ENCODE data around the gene GRB10.

Gene GRB10

DNA sequence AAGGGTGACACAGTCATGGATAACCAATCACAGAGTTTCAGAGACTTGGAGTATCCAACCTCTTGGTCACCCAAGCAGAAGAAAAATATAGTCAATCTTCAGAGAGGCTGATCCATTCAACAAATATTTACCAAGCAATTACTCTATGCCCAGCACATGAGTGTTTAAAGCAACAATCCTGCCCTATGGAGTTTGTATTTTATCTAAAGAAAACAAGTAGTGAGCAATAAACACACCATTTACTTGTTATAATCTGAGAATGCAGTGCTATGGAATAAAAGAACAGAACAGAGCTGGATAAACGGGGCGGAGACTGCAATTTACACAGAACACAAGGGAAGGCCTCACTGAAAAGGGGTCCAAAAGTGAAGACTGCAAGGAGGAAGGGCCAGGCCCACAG, 63.8 kb downstream of the GRB10 start:
- no peak for DNase-seq (ENCODE audit: low read depth)

DNA sequence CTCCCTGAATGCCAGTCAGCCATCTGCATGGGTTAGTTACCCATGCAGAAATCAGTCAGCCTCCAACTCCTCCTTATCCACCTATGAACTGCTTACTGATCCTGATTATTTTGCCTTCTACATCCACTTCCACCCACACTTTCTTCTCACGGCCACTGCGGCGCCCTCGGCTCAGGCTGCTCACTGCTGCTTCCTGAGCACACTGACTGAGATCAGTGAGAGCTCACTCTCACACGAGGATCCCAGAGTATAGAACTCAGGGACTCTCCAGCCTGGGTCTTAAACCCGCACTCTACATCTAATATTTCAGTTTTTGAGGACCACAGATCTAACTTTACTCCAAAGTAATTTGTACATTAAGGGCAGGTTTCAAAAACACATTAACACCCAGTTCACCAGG, 64.4 kb downstream of the GRB10 start:
- DNase-seq (ENCODE audit: low read depth) = no peak

DNA sequence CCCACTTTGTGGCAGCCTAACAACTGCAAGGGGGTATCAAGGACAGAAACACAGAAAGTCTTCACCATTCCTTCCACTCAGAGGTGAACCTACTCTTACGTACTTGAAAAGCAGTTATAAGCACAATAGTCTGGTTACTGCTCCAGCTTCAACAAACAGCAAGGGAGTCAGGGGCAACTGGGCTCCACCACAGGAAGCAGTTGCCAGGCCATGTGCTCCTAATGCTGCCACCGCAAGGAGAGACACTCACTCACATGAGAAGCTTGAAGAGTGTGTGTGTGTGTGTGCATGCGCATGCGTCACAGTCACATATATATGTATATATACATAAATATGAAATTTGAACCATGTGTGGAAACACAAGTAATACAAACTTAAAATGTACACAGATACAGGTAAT, 65.5 kb downstream of the GRB10 start:
- no peak for DNase-seq (ENCODE audit: low read depth)

DNA sequence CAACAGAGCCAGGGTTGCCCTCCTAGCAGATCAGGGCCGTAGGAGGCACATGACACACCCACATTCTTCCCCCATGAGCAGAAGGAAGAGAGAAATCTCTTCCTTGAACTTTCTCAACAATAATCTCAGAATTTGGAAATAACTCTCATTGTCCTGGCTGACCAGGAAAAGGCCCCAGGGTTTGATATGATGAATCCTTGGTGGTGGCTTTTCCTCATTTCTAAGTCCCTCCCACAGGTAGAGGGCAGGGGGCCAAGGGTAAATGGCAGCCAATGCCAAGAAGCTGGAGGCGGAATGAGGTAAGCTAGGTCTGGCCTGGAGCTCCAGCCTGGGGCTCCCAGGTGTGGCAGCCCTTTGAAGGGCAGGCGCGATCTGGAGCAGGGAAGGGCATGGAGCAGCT, 67.8 kb downstream of the GRB10 start:
- no peak for DNase-seq (ENCODE audit: low read depth)

DNA sequence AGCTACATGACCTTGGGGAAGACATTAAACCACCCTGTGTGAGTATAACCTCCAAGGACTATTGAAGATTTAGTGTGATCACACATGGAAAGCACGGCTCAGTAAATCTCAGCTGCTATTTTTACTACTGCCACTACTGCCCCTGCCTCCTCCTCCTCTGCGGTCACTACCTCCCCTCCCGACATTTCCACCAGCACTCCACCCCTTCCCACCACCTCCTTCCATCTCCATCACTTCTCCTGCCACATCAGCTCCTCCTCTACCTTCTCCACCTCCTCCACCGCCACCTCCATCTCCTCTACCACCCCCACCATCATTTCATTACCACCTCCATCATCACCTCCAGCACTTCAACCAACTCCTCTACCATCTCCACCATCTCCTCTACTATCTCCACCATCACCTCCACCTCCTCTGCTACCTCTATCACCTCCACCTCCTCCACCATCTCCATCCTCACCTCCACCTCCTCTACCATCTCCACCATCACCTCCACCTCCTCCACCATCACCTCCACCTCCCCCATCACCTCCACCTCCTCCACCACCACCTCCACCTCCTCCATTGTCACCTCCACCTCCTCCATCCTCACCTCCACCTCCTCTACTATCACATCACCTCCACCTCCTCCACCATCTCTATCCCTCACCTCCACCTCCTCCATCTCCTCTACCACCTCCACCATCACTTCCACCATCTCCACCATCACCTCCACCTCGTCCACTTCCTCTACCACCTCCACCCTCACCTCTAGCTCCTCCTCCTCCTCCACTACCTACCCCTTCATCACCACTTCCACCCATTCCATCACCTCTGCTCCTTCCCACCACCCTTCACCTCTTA, 69.4 kb downstream of the GRB10 start:
- DNase-seq (ENCODE audit: low read depth) = no peak

DNA sequence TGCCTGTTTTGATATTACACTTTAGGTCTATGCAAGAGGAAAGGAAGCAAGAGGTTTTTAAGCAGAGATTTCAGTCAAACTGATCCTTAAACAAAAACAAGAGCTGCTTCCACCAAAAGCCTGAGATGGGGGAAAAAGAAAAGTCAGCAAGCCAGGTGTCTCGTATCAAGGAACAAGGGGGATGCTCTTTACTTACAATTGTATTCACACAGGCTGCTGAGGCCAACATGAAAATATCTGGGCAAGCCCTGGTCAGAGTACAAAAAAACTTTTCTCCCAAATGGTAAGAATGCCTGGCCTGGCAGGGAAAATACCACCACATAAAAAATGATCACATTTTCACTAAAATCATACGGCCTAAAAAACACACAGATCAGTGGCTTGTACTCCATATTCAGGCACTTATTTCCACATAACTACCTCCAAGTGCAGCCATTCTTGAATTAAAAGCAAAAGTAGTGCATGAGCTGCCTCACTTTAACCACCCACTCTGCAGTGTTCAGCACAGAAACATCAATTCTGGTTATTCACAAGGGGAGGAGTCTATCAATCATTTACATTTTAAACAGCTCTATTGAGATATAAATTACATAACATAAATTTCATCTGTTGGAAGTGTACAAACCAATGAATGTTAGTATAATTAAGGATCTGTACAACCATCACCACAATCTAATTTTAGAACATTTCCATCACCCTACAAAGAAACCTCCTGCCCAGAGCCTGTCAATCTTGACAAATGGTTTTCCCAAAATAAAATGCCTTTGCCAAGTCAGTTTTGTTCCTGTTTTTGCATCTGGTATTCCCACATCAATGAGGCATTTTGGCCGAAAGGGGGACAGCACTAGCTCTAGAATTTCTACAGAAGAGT, 70.2 kb downstream of the GRB10 start:
- DNase-seq (ENCODE audit: low read depth) = no peak

DNA sequence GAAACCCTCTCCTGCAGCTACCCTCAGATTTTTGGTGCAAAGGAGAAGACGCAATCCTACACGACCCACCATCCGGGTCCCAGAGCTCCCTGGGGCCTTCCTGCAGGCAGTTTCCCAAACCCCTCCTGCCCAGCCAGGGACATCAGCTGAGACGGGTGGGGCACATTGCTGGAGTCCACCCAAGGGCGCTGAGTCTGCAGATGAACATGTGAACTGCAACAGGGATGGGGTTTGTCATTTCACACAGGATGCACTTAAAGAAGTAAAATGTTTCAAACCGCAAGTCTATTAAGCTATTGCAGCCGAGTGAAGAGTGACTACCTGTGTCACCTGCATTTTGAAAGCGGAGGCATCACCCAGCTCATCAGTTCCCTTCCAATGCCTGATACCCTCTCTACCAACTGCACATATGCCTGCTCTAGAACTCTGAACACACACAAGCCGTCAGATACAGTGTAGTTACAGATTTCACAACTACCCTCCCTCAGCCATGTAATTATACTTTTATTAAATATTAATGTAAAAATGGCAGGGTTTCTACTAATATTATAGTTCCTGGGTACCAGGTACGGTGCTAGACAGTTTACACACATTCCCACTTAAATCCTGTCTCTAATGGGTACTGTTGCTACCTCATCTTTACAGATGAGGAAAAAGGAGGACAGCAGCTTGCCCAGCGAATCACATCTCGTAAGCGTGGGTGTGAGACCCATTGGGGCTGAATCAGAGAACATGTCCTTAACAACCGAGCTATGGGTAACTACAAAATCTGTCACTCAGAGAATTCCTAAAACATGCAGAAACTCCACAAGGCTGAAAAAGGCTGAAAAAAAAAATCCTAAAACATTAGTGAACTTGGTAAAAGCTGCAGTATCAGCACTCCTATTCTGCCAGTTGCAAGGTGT, 71.2 kb downstream of the GRB10 start:
- DNase-seq (ENCODE audit: low read depth) = peak; percentile 27

DNA sequence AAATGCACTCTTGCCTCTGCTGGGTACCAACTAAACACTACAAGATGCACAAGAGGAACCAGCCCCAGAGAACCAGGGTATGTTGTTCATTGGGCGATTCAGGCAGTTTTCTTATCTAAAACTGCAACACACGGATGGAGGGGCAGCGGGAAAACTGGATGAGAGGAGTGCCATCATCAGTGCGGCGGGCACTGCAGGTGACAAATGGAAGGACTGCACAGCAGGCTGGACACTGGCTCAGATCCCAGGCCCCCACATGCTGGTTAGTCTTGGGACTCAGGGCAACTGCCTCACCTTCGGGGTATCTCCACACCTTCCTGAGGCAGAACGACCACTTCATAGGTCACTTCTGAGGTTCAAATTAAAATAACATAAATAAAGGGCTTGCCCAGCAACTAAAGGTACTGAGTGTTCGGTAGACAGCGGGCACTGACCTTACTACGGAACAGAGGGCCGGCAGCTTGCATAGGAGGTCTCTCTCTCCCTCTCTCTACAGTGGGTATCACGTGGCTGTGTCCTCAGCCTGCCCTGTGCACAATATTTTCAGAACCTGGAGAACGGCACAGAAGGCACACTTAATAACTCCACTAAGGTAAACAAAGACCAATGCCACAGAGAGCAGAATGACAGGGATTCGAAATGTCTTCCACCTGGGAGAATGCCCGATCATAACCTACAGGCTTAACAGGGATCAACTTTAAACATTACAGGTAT, 72.1 kb downstream of the GRB10 start:
- no peak for DNase-seq (ENCODE audit: low read depth)

DNA sequence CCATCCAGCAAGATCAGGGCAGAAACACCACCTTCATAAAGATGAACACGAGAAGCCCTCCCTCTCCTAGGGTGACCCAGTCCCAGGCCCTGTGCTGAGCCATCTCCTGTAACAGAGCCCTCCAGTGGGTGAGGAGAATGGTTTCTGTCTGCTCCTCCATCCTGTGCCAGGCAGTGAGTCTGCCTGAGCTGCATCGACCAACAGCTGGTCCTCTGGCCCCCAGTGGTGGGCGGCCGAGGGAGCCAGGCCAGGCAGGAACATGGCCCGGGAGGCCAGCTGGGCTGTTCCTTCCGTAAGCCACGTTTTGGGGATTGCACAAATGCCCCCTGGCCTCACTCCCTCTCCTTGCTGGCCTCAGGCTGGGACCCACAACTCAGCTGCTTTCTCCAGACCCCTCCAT, 73.5 kb downstream of the GRB10 start:
- no peak for DNase-seq (ENCODE audit: low read depth)

DNA sequence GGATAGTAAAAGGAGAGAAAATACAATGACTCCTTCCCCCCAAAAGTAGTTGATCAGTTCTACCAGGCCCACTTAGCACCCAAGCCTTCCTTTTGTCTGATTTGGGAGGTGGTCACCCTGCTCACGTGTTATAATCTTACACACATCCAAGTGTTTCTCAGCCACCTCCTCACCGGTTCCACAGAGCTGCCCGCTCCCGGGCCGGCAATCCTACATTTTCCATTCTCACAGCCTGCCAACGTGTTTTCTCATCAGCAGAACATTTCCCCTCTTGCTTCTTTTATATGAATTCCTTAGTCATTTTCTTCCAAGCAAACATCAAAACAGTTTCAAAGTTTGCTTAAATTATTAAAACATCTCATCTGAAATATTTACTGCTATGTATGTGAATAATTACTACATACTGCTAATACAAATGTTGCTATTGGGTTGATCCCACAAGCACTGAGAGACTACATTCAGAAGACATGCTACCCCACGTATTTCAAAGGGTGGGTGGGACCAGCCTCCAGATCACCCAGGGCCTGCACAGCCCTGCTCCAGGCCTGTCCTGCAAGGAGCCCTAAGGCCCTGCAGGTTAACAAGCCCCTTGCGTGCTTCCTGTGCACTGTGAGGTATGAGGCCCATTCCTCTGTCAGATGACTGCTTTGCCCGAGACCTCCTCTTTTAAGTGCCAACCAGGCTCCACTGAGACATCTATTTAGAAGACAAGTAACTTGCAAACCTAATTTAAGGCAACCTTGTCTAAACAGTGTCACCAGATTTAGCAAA, 75.3 kb downstream of the GRB10 start:
- DNase-seq (ENCODE audit: low read depth) = no peak

DNA sequence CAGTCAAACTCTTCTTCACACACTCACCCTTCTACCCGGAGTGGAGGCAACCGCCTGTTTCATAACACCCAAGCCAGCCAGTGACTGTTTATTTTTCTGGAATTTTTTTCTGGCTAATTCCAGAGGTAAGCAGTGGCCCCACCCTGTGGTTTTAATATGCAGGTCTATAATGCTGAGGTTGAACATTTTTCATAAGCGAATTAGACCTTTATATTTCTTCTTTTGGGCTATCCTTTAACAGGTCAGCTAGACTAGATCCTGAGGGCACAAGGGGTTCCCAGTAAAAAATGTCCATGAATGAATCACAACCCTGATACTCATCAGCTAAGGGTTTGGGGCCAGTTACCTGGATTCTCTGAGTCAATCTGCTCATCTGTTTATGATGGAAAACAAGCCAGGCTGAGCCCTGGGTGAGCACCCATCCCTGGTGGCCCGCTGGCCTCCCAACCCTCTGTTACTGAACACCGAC, 76.2 kb downstream of the GRB10 start:
- DNase-seq (ENCODE audit: low read depth) = no peak

DNA sequence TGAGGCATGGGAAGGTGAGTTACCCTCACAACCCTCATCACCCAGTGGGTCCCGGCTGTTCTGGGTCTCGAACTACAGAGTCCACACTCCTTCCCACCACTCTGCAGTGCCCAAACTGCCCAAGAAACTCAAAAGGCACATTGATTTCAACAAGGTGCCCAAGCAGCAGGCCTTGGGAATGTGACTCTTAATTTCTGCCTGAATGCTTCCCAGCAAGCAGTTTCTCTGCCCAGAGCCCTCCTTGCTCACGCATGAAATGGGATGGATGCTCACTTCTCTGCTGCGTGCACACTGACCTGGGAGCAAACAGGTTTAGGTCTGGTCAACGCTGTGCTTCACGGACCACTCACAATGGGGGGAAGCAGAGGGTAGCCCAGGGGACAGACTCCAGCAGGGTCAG, 77.9 kb downstream of the GRB10 start:
- no peak for DNase-seq (ENCODE audit: low read depth)

DNA sequence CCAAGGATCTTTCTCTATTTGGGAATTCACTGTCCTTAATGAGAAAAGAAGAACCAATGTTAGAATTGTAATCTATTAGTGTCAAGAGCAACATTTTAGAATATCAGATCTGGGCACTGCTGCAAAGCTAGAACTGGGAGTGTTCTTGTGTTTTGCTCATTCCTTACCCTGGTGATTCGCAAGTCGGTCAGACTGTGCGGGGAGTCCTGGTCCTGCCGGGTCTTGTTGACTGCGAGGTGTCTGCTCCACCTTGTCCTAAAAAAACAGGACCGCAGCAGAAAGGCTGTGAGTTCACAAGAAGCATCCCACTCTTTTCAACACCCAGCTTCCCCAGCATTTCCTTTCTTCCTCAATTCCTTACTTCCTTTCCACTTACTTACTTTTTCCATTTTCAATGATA, 79.0 kb downstream of the GRB10 start:
- DNase-seq (ENCODE audit: low read depth) = no peak

DNA sequence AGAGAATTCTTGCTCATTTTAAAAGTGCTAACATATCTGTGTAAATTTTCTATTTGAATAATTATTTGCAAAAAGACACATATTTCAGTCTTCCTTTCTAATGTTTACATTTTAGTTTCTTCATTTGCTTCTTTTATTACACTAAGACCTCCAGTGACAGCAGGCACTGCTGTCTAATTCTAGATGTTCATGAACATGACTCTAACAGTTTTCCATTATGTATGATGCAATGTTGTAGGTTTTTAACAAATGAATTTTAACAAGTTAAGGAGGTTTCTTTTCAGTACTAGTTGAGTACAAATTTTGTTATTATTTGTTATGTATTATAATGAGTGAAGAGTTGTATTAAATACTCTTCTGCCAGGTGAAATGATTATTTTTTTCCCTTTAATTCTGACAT, 83.6 kb downstream of the GRB10 start:
- no peak for DNase-seq (ENCODE audit: low read depth)

DNA sequence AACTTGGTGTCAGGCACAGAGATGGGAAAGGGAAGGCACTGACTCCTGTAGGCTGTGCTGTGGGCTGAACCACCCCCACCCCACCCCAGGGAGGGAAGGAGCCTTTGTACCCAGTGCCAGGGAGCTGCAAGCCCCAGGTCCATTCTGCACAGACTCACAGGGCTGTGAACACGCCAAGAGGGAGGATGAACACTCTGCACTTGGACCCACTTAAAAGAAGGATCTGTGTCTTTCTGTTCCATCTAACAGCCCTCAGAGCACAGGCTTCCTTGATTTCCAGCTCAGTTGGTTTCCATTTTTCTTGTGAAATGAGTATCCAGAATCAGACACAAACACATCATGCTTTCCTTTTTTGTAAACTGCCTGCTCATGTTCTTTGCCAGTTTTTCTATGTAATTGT, 84.9 kb downstream of the GRB10 start:
- no peak for DNase-seq (ENCODE audit: low read depth)

DNA sequence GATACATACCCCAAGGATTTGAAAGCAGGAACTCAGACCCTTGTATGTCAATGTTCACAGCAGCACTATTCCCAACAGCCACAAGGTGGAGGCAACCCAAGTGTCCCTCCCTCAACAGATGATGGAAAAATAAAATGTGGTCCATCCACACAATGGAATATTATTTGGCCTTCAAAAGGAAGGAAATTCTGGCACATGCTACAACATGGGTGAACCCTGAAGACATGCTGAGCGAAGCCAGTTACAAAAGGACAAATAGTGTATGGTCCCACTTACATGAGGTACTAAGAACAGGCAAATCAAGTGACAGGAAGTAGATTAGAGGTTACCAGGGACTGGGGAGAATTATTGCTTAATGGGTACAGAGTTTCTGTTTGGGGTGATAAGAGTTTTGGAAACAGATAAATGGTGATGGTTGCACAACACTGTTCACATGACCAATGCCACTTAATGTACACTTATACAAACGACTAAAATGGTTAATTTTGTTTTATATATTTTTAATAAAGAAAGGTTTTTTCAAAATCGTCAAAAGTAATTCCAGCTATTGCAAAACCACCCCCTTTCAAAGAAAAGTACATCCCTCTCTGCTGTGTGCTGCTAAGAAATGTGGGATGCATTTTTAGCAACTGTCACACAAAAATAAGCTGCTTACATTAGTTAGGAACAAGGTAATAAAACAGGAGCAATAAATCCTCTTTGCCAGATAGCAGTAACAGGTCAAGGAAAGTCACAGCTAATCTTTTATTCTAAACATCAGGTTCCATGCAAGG, 85.7 kb downstream of the GRB10 start:
- DNase-seq (ENCODE audit: low read depth) = peak; percentile 25

DNA sequence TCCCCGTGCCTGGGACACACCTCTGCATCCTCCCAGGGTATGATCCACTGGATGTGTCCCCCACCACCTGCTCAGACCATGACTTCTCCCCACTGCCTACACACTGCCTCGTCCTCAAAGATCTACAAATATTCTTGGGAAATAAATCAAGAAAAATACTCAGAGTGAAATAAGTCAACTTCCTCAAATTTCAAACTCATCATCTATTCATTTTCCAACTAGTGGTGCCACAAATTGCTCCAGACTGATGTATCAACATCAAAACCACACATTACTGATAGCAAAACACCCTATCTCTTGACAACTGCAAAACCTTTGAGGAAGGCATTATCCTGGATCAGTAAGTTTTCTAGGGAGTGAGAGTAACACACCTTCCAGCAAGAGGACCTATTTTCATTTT, 87.7 kb downstream of the GRB10 start:
- DNase-seq (ENCODE audit: low read depth) = no peak

DNA sequence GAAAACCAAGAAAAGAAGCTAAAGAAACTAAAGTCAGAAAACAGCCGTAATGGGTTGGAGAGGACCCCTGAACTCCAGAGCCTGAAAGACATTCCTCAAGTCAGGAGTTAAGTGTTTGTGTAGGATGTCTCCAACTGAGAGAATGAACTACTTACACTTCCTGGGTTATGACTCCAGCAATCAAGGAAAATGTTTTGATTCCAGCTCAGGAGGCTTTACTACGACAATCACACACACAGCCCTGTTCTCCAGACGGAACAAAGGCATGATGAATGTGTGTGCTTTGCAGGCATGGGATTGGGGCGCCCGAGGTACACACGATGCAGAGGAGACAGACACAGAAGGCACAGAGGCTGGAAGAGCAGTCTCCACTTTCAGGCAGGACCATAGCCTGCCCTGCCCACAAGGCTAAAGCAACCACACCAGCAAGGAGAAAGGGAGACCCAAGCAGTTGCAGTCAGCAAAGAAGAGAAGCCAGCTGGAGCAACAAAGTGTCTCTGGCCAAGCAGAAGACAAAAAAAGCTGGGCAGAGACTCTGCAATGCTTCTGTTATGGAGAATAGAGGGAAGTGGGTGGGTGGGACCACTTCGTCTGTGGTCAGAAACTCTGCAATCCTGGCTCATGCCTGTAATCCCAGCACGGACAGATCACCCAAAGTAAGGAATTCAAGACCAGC, 89.1 kb downstream of the GRB10 start:
- no peak for DNase-seq (ENCODE audit: low read depth)

DNA sequence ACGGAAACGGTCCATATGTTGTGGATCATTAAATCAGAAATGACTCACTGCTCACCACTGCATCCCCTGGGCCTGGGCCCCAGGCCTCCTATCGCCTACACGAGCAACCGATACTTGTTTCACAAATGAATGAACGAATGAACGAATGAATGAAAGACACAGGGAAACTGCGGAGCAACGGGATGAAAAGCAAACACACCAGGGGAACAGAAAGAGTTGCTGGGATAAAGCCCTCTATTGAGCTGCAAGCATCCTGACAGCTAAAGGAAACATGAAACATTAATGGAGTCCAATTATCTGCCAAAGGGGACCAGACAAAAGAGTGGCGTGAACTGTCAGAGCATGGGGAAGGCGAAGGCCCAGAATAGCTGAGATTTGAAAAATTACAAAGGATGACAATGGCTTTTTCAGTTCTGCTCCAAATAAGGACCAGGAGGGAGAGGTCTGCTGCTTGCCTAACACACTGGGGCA, 92.1 kb downstream of the GRB10 start:
- DNase-seq (ENCODE audit: low read depth) = no peak

Data from EH (cell line).